ENCODE data around the gene CCN6. TPM values are rescaled to one million over a fixed set of nuclear protein-coding genes. Genes with fewer than 3 reads are reported as not detected.

Gene CCN6
- total and polyA plus RNA-seq, 11 donors = not detected

- H3K4me1 ChIP-seq = peaks cover 0 to 31% (median 5%) of the 10 kb centered on the region in 12 donors
- no peaks in the 10 kb centered on the region for H3K27me3 ChIP-seq
- H3K27ac ChIP-seq = peak overlapping the region in 3 of 12 donors; percentile 3 to 14 (median 9)
- no peak overlapping the region for H3K4me3 ChIP-seq
- H3K36me3 ChIP-seq = peaks cover 0 to 100% (median 71%) of the 10 kb centered on the region in 9 donors
- ATAC-seq (no peak), DNase-seq (no peak)
- intact Hi-C loops (cut with DNase I) = no loop called here
- TF ChIP-seq POLR2A (IDR thresholded peaks at IDR 0.05) (no peak), CTCF (IDR thresholded peaks at IDR 0.05) (no peak)
- H3K9me3 ChIP-seq = no peaks in the 10 kb centered on the region
Observed at GRCh38 chr6:112113918-112114317, 60.0 kb downstream of the CCN6 start.

GRCh38 chr6:112114577-112115223 lies 60.8 kb downstream of the CCN6 start:
- TF ChIP-seq CTCF (IDR thresholded peaks at IDR 0.05) = no peak
- no peak for TF ChIP-seq POLR2A (IDR thresholded peaks at IDR 0.05)
- Histone ChIP-seq H3K9me3 (no peaks in the 10 kb centered on the region), H3K27ac (no peak overlapping the region), H3K4me1 (peaks cover 0 to 29% (median 5%) of the 10 kb centered on the region in 12 donors), H3K27me3 (no peaks in the 10 kb centered on the region), H3K4me3 (no peak overlapping the region), H3K36me3 (peaks cover 2 to 100% (median 74%) of the 10 kb centered on the region in 9 donors)
- ATAC-seq = no peak
- intact Hi-C loops (cut with DNase I) = loop anchor here in 1 of 10 donors (5.0 kb wide), 1 partner anchor 38 kb away; no protein-coding TSS in a partner anchor
- DNase-seq = no peak
- WGBS, 4 donors = 94 to 97% (median 97%) methylated on average over 3 of the region's 3 CpGs

- no peak overlapping the region for H3K27ac ChIP-seq
- no peak overlapping the region for H3K4me3 ChIP-seq
- intact Hi-C loops (cut with DNase I) = loop anchor here in 1 of 10 donors (5.0 kb wide), 1 partner anchor 36 kb away; no protein-coding TSS in a partner anchor
- ATAC-seq (peak in 1 of 4 donors; percentile 29), DNase-seq (no peak)
- H3K36me3 ChIP-seq = peaks cover 2 to 100% (median 83%) of the 10 kb centered on the region in 9 donors
- peaks cover 0 to 24% (median 8%) of the 10 kb centered on the region in 12 donors for H3K4me1 ChIP-seq
- TF ChIP-seq POLR2A (IDR thresholded peaks at IDR 0.05) (no peak), CTCF (IDR thresholded peaks at IDR 0.05) (no peak)
- 89 to 98% (median 95%) methylated on average over 1 of the region's 1 CpG for WGBS, 4 donors
- H3K9me3 ChIP-seq = no peaks in the 10 kb centered on the region
- H3K27me3 ChIP-seq = no peaks in the 10 kb centered on the region
Observed at GRCh38 chr6:112116221-112116620, 62.3 kb downstream of the CCN6 start.

- peaks cover 2 to 100% (median 82%) of the 10 kb centered on the region in 9 donors for H3K36me3 ChIP-seq
- peaks cover 0 to 20% (median 8%) of the 10 kb centered on the region in 12 donors for H3K4me1 ChIP-seq
- no peaks in the 10 kb centered on the region for H3K27me3 ChIP-seq
- peak overlapping the region in 1 of 12 donors; percentile 6 for H3K27ac ChIP-seq
- WGBS, 4 donors = 65 to 73% (median 72%) methylated on average over 1 of the region's 1 CpG
- H3K9me3 ChIP-seq = no peaks in the 10 kb centered on the region
- TF ChIP-seq POLR2A (IDR thresholded peaks at IDR 0.05) (no peak), CTCF (IDR thresholded peaks at IDR 0.05) (no peak)
- no peak for DNase-seq
- peak in 1 of 4 donors; percentile 16 for ATAC-seq
- no peak overlapping the region for H3K4me3 ChIP-seq
- intact Hi-C loops (cut with DNase I) = loop anchor here in 1 of 10 donors (5.0 kb wide), 1 partner anchor 35 kb away; no protein-coding TSS in a partner anchor
Observed at GRCh38 chr6:112117554-112117953, 63.6 kb downstream of the CCN6 start.
